Measurements from ENCODE around the gene SFSWAP.
"Not testable (repeated sequence)": the region's sequence is repeated elsewhere in the genome, so short reads cannot be mapped to it uniquely, and the experiment has no call there.

The SFSWAP gene

DNA sequence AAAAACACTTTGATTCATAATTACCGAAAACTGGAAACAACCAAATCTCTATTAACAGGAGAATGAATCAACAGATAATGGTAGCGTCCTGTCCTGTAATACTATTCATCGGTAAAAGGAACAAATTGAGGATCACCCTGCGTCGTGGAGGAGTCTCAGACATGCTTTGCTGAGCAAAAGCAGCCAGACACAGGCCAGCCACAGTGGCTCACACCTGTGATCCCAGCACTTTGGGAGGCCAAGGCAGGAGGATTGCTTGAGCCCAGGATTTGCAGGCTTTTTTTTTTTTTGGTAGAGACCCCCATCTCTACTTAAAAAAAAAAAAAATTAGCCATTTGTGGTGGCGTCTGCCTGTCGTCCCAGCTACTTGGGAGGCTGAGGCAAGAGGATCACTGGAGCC is 83.2 kb downstream of the SFSWAP start:
- no peak for DNase-seq

- DNase-seq = no peak
Measured at GRCh38 chr12:131794573-131794972, 83.7 kb downstream of the SFSWAP start.

DNA sequence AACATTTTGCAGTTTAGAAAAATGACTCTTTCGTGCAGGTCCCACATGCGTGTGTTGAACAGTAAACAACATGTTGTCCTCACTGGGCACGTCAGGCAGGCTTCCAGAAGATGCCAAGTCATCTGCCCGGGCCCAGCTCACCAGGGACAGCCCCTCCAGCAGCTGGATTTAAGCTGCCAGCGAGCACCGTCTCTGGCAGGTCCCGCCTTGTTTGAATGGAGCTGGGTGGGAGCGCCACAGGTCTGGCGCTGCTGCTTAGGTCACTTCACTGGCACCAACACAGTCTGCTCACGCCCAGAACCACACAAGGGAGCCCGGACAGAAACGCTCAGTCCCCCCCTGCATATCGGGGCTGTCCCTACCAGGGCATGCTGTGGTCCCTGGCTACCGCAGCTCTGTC is 84.2 kb downstream of the SFSWAP start:
- DNase-seq = no peak

DNA sequence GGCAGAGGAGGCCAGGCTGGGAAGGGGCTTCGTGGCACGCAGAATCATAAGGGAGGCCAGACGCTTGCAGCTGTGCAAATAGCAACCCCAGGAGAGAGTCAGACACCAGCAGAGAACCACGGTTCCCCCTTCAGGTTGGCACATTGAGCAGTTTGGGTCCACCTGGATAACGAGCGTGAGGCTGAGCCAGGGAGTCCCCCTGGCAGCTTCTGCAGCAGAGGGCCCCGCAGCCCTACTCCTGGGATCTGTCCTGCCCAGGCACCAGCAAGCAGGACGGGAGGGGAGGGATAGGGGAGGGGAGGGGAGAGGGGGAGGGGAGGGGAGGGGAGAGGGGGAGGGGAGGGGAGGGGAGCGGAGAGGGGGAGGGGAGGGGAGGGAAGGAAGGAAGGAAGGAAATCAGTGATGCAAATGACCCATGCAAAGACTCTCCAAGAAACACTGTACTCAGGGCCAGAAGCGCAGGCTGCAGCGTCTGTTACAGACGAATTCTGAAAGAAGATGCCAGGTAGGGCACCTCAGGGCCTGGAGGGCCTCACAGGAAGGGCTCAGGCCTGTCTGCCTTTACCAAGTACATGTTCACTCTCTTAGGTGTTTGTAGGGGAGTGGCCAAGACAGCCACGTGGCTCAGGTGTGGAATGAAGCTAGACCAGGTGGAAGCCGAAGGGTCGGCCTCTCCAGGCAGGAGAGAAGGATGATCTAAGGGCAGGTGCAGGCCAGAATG is 85.0 kb downstream of the SFSWAP start:
- DNase-seq = peak; percentile 39

GRCh38 chr12:131796411-131796736 is 85.5 kb downstream of the SFSWAP start:
- DNase-seq = no peak

DNA sequence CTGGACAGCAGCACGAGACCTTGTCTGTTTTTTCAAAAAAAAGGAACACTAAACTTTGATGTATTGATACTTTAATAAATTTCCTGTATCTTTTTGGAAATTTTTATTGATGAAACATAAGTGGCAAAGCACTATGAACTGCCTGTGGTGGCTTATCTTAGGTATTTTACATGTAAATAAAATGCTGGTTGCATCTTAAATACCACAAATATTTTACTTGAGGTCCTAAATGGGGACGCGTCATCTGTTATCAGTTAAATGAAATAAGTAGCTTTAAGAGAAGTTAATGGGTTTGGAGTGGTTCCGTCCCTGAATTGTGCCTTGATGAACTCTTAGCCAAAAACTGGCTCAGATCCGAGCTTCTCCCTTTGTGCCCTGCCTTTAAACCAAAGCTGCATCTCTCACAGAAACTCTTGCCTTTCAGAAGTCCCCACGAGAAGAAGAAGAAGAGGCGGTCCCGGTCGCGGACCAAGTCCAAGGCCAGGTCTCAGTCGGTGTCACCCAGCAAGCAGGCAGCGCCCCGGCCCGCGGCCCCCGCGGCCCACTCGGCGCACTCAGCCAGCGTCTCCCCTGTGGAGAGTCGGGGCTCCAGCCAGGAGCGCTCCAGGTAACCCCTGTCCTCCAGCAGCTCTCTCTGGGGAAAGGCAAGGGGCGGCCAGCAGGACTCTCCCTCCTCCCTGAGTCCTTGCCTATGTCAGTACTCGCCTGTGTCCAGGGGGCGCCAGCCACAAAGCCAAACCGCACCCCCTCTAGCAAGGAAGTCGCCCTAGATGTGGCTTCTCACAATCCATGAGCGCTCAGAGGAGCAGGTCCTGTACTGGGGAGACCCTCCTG is 86.1 kb downstream of the SFSWAP start:
- no peak for DNase-seq

DNA sequence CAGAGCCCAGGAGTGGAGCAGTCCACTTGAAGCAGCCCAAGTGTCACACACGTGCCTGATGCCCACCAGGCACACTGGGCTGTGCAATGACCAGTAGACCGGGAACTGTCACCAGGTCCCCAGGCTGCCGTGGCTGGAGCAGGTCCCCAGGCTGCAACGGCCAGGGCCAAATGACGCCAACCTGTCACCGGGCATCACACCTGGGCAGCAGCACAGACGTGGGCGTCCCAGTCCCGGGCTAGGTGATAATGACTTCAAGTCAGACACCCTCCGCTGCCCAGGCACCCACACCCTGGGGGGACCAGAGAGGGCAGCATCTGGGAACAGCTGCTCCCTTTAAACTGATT is 86.7 kb downstream of the SFSWAP start:
- no peak for DNase-seq

- no peak for DNase-seq
Measured at GRCh38 chr12:131799195-131799594, 88.3 kb downstream of the SFSWAP start.

DNA sequence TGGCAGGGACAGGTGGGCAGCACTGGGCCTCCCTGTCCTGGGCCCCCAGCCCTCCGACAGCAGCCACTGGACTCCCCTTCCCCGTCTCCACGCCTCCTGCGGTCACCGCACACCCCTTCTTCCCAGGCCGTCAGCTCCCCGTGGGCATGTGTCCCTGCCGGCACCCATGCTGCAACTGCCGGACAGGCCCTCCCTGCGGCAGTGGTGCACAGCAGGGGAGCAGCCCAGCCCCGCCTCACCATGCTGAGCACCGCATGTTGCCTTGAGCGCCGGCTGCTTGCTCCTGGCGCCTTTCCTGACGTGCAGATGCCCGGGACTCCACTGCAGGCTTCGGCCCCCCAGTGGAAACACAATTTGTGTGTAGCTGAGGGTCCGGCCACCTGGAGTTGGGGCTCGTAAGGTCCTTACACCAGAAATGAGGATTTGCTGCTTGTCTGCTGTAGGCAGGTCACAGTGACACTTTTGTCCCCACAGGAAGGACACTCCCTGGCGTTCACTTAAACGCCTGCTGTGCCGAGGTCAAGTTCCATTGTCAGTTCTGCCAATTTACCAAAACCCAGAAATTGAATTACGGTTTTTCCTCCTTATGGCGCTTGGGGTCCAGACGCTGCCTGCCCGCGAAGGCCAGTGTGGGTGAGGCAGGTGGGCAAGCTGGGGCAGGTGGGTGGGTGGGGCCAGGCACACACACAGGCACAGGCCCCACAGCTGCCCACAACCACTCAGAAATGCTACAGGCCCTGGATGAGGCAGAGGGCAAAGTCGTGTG is 89.1 kb downstream of the SFSWAP start:
- no peak for DNase-seq

DNA sequence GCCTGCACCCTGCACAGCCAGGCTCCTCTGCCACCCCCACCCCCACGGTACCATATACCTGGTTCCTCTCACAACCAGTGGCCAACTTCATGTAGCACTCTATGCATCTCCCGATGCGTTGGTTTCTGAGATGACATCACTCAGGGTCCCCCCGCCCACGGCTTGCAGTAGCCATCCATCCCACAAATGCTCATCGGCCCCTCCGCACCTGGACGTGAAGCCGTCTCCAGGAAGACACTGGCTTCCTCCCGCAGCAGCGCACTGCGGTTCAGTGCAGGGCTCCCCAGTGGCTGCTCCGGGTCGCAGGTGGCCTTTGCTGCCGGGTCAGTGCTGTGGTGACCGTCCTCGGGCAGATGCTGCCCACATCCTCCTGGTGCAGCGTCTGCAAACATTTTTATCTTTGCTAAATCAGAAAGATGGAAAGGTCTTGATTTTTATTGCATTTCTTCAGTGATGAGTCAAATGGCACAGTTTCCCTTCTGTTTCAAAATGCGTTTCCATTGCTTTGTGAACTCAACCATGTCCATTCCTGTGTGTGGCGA is 89.8 kb downstream of the SFSWAP start:
- DNase-seq = no peak

- no peak for DNase-seq
Measured at GRCh38 chr12:131801254-131801866, 90.5 kb downstream of the SFSWAP start.

DNA sequence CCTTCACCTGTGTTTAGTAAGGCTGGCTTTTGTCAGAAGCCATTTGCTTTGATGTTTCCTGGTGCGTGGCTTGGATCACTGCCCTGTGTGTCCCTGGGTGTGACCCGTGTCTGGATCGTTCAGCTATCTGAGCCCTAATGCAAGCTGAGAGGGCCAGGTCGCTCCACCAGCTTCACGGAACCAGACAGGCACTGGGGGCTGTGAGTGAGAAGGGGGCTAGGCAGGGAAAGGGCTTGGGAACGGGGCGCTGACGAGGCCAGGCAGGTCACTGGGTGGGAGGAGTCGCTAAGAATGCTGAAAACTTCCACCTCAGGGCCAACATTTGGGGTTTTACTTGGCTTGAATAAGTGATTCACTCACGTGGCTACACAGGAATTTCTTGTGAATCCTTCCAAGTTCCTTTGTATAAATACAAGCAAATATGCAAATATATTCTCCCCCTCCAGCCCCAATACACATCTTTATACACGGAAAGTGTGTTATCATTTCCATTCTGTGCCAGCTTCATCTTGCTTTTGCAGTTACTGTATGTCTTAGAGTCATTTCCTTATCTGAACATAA is 93.2 kb downstream of the SFSWAP start:
- no peak for DNase-seq

GRCh38 chr12:131805421-131805820 is 94.5 kb downstream of the SFSWAP start:
- DNase-seq = no peak

DNA sequence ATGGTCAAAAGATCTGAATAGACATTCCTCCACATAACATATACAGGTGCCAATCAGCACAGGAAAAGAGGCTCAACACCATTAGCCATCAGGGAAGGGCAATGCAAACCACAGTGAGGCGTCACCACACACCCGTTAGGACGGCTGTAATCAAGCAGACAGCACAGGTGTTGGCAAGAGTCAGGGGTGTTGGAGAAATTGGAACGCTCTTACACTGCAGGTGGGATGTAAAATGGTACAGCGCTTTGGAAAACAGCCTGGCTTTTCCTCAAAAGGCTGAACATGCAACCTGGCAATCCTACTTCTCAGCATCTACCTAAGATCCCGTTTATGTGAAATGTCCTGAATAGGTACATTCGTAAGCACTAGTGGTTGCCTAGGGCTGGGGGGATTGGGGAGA is 95.8 kb downstream of the SFSWAP start:
- no peak for DNase-seq

DNA sequence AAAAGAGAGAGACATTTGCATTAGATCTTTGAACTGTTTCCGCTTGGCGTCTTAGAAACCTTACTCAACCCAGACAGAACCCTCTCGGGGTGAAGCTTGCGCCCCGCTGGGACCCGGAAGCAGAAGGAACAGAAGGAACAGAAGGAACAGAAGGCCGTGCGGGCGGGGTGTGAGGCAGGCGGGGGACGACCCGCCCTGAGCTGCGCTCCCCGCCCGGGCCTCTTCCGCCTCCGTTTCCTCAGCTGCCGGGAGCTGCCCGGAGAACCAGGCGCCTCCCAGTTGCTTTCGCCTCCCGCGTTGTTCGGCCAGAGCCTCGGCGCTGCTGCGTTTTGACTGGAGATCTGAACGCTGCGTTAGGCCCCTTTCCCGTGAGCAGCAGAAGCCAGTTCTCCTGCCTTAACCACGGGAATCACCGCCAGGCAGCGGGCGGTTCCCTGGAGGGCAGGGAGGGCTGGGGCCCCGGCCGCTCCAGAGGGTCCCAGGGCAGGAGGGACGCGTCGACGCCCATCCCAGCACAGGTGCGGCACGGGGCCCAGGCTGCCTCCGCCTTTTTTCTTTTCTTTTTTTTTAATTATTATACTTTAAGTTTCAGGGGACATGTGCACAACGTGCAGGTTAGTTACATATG is 98.0 kb downstream of the SFSWAP start:
- peak; percentile 5 for DNase-seq

- DNase-seq = not testable (repeated sequence)
Measured at GRCh38 chr12:131809476-131810254, 98.8 kb downstream of the SFSWAP start.

- DNase-seq = no peak
Measured at GRCh38 chr12:131810726-131811125, 99.8 kb downstream of the SFSWAP start.

- DNase-seq = no peak
Measured at GRCh38 chr12:131815131-131815530, 104.2 kb downstream of the SFSWAP start.

- no peak for DNase-seq
Measured at GRCh38 chr12:131816495-131816894, 105.6 kb downstream of the SFSWAP start.

DNA sequence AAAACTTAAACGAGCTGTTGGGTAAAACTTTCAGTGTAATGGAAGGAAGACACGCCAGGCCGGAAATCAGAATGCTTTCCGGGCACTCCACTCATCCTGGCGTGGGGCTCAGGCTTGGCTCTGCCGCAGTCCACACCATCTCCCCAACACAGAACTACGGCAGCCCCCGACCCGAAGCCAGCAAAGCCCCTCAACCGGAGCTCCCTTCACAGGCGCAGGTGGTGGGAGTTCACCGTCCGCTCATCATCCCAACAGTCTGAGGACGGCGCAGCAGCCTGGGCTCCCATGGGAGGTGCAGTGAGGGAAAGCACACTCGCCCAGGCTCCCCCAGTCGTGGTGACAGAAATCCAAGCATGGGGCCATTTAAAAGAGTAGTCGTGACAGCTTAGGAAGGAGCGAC is 106.4 kb downstream of the SFSWAP start:
- DNase-seq = no peak

DNA sequence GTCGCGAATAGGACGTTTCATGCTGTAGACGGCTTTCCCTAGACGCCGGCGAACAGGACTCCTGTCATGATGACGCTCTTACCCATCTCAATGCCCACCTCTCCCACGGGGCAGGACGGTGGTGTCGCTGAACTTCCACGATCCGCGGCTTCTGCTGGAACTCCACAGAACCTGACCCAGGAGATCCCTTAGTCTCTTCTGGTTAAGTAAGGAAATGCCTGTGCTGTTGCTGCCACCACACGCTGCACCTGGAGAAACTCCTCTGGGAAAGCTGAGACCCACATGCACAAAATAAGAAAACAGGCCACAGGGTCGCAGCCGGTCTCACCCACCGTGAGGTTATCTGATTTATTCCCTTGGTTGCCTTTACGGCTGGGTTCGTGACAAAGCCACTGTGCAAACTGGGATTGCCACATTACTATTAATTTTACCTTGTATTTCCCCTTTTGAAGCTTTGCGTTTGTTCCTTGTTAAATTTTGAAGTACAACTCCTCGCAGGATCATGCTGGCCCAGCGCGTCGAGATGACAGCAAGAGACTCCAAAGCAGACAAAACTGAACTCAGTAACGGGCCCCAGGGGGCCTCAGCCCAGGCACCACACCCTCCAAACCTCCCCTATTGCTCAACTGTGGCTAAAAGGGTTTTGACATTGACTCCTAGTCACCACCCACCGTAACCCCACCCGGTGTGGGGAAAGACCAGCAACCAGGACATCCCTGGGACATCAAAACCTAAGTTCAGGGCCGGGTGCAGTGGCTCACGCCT is 108.1 kb downstream of the SFSWAP start:
- no peak for DNase-seq
